NCI-H1436 (cell line): ENCODE results near the gene NDUFS7.

Experiments used
- DNase-seq: peaks from one replicate; lab custom pipeline; 2025; lab: John Stamatoyannopoulos, UW

NDUFS7 gene

DNA sequence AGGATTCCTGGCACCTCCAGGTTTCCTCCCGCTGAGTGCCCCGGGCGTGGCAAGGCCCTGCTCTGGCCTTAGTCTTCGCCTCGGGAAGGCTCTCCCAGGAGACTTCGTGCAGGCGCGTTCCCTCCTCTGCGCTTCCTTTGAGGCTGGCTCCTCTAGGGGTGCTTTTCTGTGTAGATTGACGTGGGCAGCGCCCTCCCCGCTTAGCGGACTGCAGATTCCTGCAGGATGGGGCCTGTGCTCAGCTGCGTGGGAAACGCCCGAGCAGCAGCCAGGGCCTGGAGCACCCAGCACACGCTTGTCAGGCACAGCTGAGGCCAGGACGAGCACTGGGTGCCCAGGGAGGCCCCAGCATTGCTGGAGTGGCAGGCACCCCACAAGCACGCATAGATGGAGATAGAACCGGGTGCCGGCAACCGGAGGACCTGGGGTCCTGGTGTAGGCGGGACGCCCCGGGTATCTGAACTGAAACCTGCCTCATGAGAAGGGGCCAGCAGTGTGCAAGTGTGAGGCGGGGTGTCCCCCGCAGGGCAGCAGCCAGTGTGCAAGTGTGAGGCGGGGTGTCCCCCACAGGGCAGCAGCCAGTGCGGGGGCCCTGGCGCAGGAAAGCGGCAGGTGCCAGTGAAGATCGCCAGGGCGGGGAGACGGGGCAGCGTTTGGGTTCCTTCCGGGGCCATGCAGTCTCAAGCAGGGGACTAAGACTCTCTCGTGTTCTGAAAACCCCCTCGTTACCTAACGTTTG is 3.4 kb downstream of the NDUFS7 start:
- no peak for DNase-seq

- DNase-seq, result no peak
Measured at GRCh38 chr19:1387684-1388636, 4.3 kb downstream of the NDUFS7 start.

DNA sequence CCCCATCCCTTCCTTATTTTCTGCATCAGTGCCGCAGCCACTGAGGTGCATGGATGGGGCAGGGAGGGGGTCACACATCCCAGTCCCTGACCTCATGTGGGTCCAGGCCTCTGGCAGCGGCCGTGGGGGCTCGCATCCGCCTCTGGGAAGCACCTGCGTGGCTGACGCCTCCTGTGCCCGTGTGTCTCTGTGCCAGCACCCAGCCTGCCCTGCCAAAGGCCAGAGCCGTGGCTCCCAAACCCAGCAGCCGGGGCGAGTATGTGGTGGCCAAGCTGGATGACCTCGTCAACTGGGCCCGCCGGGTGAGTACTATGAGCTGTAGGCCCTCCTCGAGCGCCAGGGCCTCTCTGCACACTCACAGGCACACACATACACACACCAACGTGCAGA is 4.9 kb downstream of the NDUFS7 start:
- no peak for DNase-seq

DNA sequence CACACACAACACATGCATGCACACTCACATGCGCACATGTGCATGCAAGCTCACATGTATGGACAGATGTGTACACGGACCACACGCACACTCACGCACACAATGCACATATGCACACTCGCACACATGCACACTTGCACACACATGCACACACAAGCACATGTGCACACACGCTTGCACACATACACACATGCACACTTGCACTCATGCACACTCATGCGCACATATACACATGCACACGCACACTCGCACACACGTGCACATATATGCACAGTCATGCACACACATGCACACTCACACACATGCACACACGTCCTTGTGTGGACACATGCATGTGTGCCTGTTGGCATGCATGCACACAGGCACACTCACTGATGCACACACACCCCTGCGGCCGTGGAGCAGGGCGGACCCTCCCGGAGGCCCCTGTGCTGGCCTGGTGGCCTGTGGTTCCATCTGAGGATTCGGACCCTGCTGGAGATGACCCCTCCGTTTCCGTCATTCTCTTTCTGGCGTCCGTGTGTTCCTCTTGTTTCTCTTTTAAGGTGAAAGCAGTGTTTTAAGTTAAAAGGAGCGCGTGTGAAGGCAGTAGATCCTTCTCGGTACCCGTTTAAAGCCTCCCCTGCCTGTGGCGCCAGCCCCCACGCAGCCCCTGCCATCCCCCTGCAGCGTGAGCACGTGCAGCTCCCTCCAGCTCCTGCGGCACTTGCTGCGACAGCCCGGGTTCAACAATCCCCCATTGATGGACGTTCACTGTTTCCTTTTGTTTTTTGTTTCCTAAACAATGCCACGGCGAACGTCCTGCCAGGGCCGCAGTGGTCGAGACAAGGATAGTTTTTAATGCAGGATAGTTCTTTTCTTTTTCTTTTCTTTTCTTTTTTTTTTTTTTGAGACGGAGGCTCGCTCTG is 5.6 kb downstream of the NDUFS7 start:
- no peak for DNase-seq

DNA sequence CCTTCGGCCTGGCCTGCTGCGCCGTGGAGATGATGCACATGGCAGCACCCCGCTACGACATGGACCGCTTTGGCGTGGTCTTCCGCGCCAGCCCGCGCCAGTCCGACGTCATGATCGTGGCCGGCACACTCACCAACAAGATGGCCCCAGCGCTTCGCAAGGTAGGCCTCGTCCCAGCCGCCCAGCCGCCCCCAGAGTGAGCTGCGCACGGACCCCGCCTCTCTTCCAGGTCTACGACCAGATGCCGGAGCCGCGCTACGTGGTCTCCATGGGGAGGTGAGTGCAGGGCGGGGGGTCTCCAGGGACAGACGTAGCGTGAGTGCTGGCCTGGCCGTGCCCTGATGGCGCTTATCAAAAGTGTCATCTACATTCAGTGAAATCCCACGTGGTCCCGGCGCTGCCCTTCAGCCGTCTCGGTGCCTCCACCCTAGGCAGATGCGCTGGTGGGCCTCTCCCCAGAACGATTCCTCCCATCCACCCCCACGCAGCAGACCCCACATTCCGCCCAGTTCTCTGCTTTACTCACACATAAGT is 7.2 kb downstream of the NDUFS7 start:
- no peak for DNase-seq

DNA sequence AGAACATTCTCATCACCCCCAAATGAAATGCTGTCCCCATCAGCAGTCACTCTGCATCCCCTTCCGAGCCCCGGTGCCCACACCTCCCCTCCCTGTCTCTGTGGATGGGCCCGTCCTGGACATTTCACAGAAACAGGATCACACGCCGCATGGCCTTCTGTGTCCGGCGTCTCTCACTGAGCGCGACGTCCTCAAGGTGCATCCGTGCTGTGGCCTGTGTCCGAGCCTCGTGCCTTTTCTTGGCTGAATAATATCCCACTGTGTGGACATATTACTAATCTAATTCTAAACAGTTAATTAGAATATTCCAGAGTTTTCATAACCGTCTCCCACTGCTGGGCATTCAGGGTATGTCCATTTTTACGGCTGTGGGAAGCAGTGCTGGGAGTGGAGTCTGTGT is 8.7 kb downstream of the NDUFS7 start:
- DNase-seq, result no peak

DNA sequence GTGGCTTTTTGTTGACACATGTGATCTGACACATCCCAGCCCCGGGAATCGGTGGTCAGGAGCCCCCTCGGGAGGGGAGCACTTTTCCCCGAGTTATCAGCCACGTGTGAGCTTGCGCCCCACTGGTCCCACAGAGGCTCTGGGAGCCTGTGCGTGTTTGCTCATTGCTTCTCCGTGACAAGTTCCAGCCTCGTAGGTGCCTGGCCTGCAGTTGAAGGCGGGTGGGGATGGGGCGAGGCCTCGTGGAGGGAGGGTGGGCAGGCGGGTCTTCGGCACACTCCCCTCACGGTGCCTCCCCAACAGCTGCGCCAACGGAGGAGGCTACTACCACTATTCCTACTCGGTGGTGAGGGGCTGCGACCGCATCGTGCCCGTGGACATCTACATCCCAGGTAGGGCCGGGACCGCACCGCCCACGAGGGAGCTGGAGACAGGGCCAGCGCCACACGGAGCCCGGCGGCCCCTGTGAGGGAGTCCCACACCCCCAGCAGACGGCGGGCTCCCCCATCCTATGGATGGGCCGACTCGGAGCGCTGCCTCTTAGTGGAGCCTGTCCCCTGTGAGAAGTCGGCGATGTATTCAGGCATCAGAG is 9.3 kb downstream of the NDUFS7 start:
- DNase-seq, result no peak

GRCh38 chr19:1393841-1394240 is 10.1 kb downstream of the NDUFS7 start:
- DNase-seq, result no peak

DNA sequence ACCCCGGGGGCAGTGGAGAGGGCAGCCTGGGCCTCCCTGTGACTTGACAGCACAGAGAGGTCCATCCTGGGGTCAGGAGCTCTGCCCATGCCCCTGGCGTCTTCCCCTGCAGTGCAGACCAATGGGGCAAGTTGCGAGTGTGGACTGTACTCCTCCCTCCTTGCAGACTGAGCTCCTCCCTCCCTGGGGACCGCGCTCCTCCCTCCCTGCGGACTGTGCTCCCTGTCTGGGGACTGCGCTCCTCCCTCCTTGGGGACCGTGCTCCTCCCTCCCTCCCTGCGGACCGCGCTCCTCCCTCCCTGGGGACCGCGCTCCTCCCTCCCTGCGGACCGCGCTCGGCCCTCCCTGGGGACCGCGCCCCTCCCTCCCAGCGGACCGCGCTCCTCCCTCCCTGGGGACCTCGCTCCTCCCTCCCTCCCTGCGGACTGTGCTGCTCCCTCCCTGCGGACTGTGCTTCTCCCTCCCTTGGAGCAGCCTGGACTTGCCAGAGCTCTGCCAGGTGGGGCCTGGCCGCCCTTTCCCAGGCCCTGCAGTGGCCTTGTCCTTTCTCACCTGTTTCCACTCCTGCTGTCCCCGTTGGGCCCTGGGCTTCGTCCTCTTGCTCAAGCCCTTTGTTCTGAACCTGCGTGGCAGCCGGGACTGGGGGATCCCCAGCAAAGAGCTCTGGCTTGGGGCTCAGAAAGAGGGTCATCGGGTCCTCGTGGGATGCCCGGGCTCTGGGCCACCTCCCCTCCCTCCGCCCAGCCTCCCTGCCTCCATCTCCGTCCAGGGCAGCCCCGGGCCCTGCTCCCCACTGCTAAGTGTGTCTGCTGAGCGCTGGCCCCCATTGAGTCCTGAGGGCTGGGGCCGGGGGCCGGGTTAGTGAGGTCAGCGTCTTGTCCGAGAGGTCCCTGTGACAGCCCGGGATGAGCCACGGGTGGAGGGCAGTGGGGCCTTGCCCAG is 10.8 kb downstream of the NDUFS7 start:
- no peak for DNase-seq

DNA sequence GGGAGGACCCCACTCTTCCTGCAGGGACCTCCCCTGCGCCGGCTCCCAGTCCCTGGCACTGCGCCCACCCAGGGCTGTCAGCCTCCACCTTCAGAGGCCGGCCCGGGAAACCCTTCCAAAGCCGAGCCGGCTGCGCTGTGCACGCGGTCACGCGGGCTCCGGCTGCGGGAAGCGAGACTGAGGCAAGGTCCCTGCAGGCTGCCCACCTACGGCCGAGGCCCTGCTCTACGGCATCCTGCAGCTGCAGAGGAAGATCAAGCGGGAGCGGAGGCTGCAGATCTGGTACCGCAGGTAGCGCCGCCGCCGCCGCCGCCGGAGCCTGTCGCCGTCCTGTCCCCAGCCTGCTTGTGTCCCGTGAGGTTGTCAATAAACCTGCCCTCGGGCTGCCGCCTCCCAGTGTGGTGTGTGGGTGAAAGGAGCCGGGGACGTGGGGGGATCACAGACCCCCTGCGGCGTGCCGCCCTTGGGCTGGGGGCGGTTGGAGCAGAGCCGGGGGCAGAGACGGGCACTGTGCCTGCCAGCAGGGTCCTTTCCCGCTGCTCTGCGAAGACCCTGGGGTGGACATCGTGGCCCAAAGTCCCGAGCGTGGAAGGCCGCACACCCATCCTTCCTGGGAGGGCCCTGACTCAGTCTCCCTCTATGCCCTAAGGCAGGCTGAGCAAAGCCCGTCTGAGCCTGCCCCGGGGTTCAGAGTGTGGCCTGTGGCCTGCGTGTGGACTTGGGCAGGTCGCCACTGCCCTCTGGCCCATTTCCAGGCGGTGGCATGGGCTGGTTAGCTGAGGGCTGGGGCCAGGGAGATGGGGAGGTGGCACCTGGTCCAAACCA is 11.7 kb downstream of the NDUFS7 start:
- no peak for DNase-seq

DNA sequence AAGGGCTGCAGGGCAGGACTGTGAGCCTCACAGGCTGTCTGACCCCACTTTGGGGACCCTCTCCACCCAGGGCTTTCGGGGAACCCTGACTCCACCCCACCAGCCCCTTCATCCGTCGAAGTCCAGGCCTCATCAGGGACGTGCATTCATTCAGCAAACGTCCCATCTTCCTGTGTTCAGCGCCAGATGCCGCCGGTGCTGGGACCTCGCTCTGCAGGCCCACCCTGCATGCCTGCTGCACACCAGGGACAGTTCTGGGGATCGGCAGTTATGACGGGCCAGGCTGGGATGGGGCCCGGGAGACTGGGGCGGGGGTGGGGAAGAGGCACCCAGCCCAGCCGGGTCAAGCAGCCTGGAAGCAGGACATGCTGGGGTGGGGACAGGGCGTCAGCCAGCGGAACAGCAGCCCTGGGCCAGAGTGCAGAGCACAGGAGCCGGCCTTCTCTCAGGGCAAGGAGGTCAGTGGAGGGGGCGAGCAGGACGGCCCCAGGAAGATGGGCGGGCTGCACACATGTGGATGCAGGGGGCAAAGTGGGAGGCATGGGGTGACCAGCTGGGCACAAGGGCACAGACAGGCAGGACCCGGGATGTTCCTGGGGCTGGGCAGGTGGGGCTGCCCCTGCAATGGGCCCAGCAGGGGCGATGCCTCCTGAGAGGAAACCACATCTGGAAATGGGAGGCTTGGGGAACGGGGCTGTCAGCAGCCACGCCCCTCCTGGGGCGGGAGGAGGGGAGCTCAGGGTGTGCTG is 12.5 kb downstream of the NDUFS7 start:
- no peak for DNase-seq

DNA sequence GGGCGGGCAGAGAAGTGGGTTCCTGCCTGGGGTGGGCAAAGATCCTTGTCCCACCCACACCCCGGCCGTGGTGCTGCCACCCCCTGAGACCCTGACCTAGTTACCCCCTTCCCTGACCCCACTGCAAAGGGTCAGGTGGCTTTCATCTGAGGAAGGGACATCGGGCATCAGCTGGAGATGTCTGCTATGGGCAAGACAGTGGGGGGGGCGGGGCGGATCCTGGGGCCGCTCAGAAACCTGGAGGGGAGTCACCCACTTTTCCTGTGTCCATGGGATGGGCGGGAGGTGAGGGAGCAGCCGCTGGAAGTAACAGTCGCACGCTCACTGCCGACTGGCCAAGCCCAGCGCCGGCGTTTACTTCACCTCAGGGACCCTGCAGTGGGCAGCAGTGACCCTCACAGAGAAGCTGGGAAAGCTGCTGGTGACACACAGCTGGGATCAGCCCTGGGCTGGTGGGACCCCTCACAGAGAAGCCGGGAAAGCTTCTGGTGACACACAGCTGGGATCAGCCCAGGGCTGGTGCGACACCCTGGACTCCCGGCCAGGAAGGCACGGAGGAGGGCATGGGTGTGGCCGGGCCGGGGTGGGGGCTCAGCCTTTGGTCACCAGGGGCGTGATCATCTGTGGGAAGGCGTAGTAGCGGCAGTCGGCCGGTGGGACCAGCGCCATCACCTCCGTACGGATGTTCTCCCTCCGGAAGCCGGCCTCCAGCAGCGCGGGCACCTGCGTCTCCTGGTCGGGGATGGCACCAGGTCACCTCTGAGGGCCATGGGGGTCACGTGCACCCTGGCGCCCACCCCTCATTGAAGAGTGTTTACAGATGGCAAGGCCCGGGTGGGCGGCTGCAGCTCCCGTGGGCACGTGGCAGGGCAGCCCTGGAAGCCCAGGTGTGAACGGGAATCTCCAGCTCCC is 13.3 kb downstream of the NDUFS7 start:
- DNase-seq, result no peak

- DNase-seq, result no peak
Measured at GRCh38 chr19:1397838-1398237, 14.1 kb downstream of the NDUFS7 start.

GRCh38 chr19:1399079-1399478 is 15.4 kb downstream of the NDUFS7 start:
- no peak for DNase-seq

- no peak for DNase-seq
Measured at GRCh38 chr19:1399745-1400144, 16.0 kb downstream of the NDUFS7 start.

GRCh38 chr19:1400281-1401137 is 16.8 kb downstream of the NDUFS7 start:
- DNase-seq, result peak; percentile 32
